ENCODE data around the gene UROC1.
A peak's percentile ranks its signal among the peaks of the same experiment; 100 is the strongest.
"Not testable (repeated sequence)": the region's sequence is repeated elsewhere in the genome, so short reads cannot be mapped to it uniquely, and the experiment has no call there.

UROC1 gene

DNA sequence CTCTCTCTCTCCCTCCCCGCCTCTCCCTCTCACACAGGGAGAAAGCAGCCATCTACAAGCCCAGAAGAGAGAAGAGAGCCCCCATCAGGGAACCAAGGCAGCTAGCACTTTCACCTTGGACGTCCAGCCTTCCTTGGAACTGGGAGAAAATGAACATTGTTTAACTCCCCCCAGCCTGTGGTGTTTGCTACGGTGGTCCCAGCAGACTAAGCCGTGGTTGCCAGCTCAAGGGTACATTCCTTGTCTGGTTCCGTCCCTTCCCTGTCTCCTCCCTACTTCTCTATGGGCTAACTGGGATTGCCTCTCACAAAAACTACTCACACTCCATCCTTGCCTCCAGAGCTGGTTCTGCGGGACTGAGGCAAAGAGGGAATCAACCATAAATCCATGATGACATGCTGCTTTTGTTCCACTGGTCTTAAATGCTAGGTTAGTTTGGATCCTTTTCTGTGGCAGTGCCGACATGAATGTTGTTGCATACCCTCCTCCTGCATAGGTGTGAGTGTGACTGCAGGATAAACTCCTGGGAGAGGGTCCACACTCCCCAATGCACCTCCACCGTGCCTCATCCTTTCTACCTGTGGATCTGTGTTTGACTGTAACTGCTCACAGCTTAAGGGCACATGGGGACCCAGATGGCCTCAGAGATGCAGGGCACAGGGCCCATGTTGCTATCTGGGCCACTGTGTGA lies 29.1 kb upstream of the UROC1 start:
- DNase-seq (ENCODE audit: low spot score) = no peak

DNA sequence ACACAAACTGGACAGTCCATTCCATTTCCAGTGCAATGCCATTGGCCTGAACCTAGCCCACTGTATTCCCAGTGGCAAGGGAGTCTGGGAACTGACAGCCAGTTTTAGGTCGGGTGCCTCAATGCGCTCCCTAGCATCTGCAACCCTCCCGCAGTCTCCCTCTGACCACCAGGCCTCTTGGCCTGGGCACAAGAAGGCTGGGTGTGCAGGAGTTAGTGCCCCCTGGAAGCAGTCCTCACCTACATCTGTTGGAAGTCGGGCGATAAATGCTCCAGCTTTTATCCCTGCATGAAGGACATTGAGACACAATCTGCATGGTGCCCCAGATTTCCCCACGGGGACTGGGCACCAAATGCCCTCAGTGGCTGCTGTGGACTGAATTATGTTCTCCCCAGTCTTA lies 28.4 kb upstream of the UROC1 start:
- DNase-seq (ENCODE audit: low spot score) = no peak

DNA sequence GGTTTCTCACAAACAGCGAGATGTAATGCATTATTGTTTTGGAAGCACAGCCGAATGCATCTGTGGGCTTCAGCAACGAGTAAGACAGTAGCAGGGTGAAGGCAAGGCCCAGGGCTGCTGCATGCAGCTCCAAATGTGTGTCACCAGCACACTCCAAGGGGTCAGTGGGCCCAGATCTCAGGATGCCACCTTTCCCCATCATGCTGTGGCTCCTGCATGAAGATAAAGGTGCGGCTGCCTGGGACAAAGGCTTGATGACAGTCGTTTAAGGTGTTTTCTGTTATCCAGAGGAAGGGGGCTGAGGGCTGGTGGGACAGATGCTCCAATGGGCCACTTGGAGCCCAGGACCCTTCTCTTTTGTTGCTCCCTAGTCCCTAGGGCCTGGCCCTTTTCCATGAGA lies 28.0 kb upstream of the UROC1 start:
- no peak for DNase-seq (ENCODE audit: low spot score)

DNA sequence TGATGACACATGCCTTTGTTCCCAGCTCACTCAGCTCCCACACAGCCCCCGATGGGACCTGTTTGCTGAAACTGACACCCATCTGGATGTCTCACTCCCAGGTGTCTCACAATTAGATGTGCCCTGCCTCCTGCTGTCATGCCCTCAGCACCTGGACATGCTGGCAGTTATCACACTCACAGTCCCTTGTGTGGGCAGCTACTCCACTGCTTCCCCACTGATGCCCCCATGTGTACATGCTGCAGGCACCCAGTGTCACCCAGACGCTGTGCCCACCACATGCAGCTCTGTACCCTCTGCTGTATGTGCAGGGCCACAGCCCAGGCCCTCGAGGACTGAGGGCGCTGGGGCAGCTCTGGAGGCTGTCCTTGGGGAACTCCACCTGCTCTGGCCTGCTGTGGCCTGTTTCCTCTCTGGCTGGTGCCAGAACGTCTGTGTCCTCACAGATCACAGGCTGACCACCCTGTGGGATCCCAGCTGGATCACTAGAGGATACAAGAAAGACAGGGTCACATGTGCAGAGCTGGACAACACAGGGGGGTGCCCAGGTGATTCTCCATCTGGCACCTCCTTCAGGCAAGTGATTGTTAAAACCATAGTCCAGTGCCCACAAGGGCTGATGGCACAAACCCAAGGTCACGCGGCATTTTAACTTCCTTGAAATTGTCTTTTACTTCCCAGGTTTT lies 27.2 kb upstream of the UROC1 start:
- DNase-seq (ENCODE audit: low spot score) = no peak

DNA sequence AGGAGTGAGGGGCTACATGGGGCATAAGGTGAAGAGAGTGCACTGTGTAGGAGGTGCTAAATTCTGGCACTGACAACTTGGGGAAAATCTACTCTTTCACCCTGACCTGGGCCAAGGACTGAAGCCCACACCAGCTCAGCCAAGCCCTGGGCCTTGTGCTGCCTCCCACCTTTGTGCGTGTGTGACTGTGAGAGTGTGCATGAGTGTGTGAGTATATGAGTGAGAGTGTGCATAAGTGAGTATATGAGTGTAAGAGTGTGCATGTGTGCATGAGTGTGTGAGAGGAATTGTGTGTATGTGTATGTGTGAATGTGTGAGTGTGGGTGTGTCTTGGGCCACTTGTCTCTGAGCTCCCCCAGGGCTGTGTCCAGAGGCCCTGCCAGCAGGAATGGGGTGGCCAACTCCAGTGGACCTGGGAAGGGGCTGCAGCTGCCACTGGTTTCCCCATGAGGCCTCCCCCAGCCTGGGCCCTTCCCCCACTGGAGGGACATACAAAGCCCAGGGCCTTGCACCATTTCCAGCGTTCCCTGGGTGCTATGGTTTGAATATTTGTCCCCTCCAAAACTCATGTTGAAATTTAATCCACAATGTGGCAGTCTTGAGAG lies 26.0 kb upstream of the UROC1 start:
- DNase-seq (ENCODE audit: low spot score) = no peak

DNA sequence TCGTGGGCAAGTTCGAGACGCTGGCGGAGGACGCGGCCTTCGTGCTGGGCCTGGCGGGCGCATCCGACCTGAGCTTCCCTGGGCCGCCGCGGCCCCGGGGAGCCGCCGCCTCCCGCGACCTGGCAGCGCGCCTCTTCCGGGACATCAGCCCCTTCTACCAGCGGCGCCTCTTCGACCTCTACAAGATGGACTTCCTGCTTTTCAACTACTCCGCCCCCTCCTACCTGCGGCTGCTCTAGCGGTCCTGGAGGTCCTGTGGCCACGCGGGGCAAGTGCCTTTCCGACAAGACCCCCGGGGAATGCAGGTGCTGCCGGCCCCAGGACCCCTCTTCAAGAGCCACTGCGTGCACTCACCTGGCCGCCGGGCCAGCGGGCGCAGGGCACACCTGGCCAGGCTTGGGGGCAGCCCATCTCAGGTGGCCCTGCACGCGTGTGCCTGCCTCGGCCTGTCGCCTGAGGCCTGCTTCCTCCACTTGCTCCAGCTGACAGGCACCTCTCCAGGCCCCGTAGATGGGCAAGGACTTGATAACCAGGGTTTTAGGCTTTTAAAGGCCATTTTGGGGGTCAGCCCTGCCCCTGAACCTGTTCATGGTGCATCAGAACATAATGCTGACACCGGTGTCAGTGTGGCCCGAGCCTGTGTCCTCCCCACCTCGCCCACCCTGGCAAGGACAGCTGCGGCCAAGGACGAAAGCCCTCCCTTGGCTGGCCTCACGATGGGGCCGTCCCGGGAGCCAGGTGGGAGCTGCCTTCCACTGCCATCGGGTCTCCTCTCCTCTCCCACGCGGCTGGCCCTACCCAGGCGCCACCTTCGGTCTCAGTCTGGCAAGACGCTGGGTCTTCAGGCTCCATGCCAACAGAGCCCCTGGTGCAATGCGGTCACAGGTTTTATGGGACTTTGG lies 25.0 kb upstream of the UROC1 start:
- no peak for DNase-seq (ENCODE audit: low spot score)

DNA sequence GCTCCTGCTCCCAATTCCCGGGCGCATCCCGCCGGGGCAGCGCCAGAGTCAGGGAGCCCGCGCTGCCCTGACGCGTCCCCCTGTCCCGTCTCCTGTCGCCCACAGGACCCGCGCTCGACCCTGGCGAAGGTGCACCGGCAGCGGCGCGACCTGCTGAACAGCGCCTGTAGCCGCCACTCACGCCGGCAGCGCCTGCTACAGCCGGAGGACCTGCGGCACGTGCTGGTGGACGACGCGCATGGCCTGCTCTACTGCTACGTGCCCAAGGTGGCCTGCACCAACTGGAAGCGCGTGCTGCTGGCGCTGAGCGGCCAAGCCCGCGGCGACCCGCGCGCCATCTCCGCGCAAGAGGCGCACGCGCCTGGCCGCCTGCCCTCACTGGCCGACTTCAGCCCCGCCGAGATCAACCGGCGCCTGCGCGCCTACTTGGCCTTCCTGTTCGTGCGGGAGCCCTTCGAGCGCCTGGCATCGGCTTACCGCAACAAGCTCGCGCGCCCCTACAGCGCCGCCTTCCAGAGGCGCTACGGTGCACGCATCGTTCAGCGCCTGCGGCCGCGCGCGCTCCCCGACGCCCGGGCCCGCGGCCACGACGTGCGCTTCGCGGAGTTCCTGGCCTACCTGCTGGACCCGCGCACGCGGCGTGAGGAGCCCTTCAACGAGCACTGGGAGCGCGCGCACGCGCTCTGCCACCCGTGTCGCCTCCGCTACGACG lies 24.2 kb upstream of the UROC1 start:
- DNase-seq (ENCODE audit: low spot score) = no peak

DNA sequence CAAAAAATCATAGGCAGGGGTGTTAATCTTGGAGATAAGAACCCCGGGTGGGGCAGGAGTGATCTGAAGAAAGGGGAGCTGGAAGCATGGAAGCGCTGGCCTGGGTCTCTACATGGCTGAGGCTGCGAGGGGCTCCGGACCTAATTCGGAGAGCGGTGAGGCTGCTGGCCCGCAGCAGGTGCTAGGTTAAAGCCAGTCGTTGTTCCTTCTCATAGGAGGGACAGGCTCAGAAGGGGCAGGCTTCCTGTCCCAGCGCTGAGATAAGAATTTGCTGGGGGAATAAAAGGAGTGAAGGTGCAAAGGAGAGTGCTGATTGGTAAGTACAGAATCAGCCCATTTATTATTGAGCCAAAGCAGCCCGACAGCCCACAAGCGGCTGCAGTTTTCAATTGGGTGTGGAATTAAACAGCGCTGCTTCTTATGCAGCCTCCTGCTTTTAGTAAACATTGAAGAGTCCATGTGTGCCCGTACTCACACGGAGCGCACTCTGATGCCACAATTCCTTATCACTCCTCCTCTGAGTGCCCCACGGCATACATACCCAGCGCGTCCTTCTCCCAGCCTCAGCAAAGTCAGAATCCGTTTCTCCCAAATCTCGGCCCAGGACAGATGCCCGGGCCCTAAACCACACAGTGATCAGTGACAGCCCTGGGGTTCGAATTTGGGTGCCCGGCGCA lies 23.5 kb upstream of the UROC1 start:
- no peak for DNase-seq (ENCODE audit: low spot score)

DNA sequence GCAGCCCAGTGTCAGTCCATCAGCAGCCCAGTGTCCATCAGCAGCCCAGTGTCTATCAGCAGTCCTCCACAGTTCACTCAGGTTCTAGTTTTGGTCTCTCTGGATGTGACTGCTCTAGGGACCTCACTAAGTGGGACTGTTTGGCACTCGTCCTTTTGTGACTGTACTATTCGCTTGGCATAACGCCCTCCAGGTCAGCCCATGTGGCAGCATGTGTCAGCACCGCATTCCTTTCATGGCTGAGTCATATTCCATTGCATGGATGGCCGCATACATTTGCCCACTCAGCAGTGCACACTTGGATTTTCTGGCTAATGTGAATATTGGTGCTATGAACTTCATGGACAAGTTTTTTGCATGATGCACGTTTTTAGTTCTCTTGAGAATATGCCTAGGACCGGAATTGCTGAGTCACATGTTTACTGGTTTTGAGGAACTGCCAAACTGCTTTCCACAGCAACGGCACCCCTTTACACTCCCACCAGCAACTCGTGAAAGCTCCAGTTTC lies 22.8 kb upstream of the UROC1 start:
- peak; percentile 89 for DNase-seq (ENCODE audit: low spot score)

DNA sequence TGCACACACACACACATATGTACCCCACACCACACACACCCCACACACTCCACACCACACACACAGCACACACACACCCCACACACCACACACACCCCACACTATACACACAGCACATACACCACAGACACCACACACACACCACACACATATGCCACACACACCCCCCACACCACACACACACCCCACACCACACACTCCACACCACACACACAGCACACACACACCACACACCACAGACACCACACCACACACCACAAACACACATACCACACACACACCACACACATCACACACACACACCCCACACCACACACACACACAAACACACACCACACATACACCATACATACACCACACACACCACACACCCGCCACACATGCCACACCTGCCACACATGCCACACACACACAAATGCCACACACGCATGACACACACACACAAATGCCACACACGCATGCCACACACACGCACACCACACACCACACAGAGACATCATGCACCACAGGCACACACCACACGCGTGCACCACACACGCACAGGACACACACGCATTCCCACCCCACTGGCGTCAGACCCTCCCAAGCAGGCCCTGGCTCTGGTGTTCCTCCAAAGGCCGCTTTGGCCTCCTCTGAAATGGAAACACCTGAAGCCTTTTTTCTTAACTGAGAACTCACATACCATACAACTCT lies 22.1 kb upstream of the UROC1 start:
- DNase-seq (ENCODE audit: low spot score) = no peak

DNA sequence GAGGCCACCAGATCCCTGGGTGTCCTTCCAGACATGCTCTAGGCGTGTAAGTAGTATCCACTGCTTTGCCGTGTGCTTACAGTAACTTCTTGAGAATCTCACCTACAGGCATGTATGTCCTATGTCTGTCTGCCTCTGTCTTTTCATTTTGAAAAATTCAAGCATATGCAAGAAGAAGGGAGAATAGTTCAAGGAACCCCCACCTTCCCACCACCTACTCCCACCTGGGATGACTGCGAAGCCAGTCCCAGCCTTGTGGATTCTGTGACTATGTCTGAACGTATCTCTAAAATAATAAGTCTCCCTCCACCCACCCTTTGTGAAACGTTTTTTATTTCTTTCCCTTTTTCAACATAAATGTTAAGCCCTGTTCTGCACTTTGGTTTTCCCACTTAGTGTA lies 21.4 kb upstream of the UROC1 start:
- no peak for DNase-seq (ENCODE audit: low spot score)

DNA sequence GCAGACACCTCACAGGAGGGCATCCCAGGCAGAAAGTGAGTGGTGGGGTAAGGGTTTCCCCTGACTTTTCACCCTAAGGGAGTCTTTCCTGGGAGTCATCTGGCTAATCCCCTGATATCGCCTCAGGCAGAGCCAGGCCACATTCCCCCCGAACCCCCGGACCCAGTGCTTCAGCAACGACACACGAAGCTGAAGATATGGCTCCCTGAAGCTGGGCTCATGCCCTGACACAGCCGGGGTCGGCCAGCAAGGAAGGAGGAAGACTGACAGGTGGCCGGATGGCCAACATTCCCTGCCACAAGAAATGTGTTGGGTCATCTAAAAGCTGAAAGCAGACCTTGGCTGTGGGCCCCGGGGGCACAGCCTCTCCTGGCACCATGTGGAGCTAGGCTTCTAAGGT lies 20.7 kb upstream of the UROC1 start:
- DNase-seq (ENCODE audit: low spot score) = no peak

DNA sequence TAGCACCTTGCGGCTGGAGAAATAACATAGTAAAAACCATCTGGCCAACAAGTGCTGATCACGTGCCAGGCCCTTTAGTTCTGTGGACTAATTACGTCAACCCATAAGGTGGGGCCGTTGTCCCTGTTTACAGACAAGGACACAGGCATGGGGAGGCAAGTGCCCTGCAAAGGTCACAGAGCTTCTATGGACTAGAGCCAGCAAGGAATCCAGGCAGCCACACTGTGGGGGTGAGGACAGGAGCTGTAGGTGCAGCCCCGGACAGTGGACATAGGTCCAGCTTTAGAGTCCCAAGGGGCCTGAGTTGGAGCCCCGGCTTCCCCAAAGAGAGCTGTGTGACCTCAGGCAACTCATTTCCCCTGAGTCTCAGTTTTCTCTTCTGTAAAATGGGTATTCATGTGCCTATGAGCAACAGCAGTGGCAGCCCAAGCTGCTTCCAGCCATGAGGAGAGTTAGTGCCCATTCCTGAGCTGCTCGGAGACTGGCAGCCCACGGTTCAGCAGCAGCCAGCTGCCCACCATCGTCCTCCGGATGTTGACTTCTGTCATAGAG lies 20.2 kb upstream of the UROC1 start:
- no peak for DNase-seq (ENCODE audit: low spot score)

DNA sequence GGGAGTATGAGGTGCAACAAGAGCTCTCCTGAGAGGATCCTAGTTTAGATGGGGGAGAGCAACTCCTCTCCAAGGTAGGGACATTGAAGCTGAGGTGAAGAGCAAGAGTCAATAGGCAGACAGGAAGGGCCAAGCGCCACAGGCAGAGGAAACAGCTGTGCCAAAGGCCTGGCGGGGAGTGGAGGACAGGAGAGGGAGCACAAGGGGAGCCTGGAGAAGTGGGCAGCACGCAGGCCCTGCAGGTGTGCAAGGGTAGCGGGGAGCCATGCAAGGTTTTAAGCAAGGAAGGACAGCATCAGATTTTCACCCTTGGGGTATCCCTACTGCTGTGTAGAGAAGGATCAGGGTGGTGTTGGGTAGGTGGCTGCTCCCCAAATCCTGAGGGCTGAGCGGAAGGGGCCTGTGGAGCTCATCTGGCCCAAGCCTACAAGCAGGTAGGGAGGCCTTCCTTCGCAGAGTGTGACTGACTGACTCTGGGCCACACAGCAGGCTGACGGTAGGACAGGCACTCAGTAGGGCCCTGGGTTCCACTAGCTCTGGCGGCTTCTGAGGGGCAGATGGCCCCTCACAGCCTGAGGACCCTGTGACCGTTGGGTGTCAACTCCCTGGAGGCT lies 19.6 kb upstream of the UROC1 start:
- no peak for DNase-seq (ENCODE audit: low spot score)

DNA sequence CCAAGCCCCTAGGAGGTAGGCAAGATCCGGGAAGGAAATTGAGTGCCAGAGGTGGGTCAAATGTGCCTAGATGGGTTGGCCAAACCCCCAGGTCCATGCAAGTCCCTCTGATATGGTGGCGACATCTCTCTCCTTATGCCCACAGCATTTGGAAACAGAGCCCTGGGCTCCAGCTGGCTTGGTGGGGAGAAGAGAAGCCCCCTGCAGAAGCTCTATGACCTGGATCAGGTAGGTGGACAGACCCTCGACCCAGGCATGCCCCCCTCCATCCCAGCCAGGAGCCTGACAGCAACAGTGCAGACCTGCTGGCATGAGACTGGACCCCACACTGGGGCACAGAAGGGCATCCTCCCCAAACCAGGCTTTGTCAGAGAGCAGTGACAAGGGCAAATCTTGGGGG lies 18.6 kb upstream of the UROC1 start:
- DNase-seq (ENCODE audit: low spot score) = no peak

DNA sequence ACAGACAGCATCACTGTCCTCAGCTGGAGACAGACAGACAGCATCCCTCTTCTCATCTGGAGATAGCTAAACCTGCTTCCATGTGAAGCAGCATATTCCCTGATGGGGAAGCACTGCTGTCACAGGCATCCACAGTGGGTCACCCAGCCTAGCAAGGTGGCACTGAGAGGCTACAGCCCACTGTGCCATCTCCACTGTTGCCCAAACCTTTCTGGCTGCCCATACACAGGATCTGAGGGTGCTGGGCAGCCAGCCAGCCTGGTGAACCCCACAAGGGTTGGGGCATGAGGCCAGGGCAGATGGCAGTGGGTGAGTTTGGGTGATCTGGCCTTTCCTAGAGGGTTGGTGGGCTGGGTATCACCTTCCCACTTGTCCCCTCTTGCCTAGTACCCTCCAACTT lies 18.1 kb upstream of the UROC1 start:
- DNase-seq (ENCODE audit: low spot score) = no peak

DNA sequence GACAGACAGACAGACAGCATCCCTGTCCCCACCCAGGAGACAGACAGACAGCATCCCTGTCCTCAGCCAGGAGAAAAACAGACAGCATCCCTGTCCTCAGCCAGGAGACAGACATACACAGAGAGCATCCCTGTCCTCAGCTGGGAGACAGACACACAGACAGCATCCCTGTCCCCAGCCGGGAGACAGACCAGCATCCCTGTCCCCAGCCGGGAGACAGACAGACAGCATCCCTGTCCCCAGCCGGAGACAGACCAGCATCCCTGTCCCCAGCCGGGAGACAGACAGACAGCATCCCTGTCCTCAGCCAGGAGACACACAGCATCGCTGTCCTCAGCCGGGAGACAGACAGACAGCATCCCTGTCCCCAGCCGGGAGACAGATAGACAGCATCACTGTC lies 17.1 kb upstream of the UROC1 start:
- DNase-seq (ENCODE audit: low spot score) = not testable (repeated sequence)

DNA sequence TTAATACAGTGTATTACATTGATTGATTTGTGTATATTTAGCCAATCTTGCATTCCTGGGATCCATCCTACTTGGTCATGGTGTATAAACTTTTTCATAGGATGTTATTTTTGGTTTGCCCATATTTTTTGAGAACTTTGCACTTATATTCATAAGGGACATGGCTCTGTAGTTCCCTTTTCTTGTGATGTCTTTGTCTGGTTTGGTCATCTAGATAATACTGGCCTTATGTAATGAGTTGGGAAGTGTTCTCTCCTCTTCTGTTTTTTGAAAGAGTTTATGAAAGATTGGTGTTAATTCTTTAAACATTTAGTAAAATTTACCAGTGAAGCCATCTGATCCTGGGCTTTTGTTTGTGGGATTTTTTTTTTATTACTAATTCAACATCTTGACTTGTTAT lies 15.9 kb upstream of the UROC1 start:
- DNase-seq (ENCODE audit: low spot score) = no peak

DNA sequence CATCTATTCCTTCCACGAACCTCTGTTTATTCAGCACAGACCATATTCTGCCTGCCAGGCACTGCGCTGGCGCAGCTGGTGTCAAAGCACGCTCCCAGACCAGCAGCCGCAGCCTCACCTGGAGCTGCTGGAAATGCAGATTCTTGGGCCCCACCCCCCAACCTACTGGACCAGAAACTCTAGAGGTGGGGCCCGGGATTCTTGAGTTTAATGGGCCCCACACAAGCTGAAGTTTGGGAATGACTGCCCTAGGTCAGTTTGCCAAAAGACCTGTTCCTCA lies 13.4 kb upstream of the UROC1 start:
- no peak for DNase-seq (ENCODE audit: low spot score)

Data from AG20443 (cell line).